GM11168 (cell line): ENCODE results near the gene MERTK.

Experiments
- in situ Hi-C: fragments of 300-500 bp; cut with MboI; formaldehyde crosslinking; loops from one replicate; pipeline ENCODE4 v1.12.0; 2022; ENCODE audit warnings: low sequenced_read_pairs; ENCODE audit not compliant: unreplicated experiment

The MERTK gene

GRCh38 chr2:112003576-112004252, 105.3 kb downstream of the MERTK start:
- in situ Hi-C loops: no loop called here

DNA sequence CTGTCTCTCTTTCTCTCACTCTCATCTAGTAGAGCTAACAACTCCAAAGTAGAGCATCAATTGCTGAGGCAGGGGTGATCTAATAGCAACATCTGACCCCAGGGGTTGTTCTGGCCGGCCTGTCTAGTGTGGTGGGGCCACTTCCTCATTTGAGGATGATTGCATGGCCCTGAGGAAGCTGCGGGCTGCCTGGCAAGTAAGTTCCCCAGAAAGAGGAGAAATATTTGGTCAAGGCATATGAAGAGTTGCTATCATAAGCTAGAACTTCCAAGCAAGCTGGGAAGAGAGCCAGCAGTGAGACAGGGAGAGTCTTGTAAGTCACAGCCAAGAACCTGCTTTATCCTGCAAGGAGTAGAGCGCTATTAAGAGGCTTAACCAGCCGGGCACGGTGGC, 105.8 kb downstream of the MERTK start:
- in situ Hi-C loops: no loop called here

DNA sequence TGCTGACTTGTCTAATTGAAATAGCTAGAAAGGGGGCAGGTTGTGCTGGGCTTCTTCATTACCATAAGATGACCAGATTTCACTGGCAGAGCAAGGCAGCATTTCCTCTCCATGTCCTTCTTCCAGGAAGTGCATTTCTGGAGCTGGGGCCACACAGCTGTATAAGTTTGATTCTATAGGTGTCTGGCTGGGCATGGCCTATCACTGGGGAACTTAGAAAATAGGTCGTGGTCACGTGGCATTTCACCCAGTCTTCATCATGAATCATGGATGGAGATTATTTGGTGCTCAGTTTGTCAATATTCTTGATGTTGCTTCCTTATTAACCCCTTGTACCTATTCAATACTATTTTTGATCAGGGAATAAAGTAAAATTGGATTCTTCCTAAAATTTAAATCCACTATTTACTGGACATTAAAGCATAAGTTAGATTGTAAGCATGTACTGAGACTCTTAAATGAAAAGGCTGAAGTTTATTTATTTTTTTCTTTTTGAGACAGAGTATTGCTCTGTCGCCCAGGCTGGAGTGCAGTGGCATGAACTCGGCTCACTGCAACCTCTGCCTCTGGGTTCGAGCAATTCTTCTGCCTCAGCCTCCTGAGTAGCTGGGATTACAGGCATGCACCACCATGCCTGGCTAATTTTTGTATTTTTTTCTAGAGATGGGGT, 107.1 kb downstream of the MERTK start:
- in situ Hi-C loops: no loop called here

DNA sequence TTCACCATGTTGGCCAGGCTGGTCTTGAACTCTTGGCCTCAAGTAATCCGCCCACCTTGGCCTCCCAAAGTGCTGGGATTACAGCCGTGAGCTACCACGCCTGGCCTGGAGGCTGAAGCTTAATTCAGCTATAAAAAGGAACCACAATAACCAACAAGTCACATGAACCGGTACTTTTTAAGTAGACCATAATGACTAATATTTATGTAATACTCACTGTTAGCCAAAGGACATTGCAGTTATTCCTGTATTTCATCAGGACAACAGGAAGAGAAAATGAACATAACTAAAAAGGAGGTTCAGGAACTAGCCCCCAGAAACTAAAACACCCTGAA, 107.6 kb downstream of the MERTK start:
- in situ Hi-C loops: no loop called here

GRCh38 chr2:112007493-112007892, 109.1 kb downstream of the MERTK start:
- in situ Hi-C loops: no loop called here

GRCh38 chr2:112008910-112009485, 110.6 kb downstream of the MERTK start:
- in situ Hi-C loops: no loop called here

GRCh38 chr2:112010751-112011150, 112.3 kb downstream of the MERTK start:
- in situ Hi-C loops: no loop called here

DNA sequence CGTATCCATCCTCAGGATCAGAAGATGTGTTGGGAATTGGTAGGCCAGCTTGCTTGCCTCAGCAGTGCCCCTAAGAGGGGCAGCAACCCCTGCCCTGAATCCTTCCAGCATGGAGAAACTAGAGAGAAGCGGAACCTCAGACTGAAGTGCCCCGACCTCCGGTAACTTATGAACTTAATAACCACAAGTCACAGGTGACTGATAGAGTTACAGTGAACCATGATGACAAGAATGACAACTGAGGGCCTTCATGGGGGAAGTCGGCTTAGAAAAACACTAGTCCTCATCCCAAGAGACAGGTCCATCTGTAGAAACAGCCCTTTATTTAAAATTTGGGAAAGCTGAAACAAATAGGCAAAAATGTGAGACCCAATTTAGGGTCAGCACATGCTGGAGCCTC, 114.1 kb downstream of the MERTK start:
- in situ Hi-C loops: no loop called here

DNA sequence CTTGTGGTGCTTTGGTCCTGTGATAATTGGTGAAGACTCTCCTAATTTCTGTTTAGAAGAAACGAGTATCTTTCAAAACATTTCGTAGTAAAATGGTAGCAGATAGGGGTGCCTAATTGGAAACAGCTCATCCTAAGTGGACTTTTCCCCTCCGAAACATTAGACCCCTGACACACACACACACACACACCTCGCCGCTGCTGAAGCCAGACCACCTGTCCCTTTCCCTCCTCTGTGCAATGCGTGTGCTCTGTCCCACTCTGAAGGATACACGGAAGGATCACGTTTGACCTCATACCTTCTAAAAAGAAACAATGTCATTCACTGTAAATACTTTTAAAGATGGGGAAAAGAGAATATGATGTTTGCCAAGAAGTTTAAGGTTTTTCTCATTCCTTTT, 120.4 kb downstream of the MERTK start:
- in situ Hi-C loops: no loop called here

- in situ Hi-C loops: no loop called here
Measured at GRCh38 chr2:112019569-112019982, 121.2 kb downstream of the MERTK start.

DNA sequence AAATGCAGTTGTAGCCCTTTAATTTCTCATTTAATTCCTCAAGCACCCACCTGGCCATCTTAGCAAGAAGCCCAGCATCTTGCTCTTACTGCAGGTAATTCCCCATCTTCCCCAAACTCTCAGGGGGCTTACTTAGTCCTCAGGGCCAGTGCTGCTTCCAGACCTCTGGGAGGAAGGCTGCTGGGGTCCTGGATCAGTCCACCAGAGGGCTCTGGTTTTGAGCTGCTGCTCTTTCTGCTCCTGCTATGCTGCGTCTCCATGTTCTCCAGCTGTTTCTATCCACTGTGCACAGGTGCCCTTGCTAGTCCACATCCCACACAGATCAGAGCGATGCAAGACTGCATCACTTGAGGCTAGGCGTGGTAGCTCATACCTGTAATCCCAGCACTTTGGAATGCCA, 122.2 kb downstream of the MERTK start:
- in situ Hi-C loops: no loop called here

DNA sequence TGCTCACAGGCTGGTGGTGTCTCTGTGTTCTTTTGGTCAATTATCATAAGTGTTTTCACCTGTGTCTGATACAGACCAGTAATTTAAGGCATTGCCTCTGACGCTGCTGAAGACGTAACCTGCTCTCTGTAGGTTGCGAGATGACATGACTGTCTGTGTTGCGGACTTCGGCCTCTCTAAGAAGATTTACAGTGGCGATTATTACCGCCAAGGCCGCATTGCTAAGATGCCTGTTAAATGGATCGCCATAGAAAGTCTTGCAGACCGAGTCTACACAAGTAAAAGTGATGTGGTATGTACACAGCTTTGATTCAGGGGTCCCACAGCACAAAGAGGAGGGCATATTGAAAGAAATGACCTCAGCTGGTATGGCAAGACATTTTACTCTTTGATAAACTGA, 122.9 kb downstream of the MERTK start:
- in situ Hi-C loops: no loop called here

- in situ Hi-C loops: no loop called here
Measured at GRCh38 chr2:112021781-112022231, 123.4 kb downstream of the MERTK start.

DNA sequence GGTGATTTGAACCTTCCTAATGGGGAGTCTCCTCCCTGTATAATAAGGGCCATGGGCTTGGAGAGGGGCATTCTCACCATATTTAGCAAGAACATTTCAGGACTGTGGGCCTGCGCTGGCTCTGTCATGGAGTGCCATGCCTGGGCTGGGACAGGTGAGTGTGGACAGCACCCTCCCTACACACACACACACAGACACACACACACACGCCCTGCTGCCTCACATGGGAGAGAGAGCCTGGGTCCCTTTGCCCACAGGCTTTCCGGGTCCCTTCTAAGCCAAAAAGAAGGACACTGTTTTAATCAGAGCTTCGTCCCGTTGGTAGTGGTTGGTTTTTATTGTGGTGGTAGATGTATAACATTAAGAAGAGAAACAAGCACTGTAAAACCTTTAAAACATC, 125.3 kb downstream of the MERTK start:
- in situ Hi-C loops: no loop called here

DNA sequence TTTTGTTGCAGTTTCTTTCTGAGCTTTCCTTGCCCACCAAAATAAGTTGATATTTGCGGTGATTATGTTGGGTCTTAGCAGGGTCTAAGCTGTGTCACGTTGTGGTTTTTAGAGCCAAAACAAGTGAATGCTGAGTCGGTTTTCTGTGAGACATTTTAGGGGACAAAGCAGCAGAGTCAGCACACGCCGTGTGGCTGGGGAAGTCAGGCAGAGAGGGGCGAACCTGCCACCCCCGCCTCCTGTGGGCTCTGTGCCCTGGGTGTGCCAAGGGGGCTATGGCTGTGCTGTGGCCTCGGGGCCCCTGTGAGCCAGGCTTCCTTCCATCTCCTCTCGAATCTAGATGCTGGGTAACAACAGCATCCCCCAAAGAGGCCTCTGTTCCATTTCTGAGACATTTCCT, 125.8 kb downstream of the MERTK start:
- in situ Hi-C loops: no loop called here

DNA sequence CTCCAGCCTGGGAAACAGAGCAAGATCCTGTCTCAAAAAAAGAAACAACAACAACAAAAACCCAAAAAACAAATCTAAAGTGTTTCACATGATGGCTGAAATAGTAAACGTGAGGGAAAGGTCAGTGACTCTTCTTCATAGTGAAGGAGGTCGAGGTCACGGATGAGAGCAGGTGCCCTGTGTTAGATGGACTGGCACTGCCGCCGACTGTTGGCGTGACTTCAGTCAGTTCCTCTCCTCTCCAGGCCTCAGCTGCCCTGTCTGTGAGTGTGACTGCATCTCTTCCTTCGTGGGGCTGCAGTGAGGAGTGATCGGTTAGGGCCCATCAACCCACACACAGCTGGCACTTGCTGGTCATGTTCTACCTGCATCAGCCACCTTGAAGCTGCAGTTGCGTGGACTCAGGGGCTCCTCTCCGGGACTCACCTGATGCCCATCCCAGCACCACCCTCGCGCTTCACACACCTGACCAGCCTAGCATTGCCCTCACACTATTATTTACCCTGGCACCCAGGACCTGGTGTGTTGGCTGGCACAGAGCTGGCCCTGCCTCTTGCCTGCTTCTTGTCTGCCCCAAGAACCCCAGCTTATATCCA, 126.6 kb downstream of the MERTK start:
- in situ Hi-C loops: no loop called here

DNA sequence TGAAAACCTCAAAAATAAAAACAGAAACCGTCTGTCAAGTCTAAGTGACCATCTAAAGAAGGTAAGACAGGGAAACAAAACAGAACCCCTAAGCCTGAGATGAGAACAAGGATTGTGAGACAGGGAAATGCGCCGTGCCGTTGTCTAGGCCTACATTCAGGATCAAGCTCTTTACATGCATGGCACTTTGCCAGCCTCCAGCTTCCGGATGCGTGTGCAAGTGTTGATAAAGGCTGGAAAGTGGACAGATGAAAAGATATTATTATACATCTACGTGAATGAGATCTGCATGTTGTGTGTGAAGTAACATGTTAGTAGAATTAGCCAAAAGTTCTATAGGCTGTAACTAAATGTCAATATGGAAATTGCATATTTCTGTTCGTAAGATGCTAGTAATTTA, 128.1 kb downstream of the MERTK start:
- in situ Hi-C loops: no loop called here

DNA sequence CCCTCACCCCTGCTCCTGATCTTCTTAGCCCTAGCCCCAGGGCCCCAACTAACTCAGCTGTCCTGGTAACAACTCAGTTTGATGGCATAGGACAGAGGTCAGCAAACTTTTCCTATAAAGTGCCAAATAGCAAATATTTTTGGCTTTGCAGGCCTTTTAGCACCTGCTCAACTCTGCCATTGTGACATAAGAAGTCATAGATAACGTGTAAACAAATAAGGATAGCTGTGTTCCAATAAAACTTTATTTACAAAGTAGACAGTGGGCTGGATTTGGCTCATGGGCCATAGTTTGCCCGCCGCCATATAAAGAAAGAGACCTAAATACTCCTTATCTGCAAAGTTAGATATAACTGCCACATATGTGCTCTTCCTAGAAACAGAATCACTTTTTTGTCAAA, 129.4 kb downstream of the MERTK start:
- in situ Hi-C loops: no loop called here

DNA sequence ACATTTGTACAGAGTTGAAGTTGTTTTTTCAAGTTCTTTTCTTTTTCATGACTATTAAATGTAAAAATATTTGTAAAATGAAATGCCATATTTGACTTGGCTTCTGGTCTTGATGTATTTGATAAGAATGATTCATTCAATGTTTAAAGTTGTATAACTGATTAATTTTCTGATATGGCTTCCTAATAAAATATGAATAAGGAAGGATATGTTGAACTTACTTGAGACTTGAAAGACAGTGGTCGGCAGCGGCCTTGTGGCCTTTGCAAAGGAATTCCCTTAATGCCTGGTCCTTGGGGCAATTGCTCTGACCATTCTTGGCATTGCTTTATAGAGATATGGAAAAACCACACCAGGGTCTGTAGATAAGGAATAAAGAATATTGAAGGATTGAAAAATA, 130.8 kb downstream of the MERTK start:
- in situ Hi-C loops: no loop called here

DNA sequence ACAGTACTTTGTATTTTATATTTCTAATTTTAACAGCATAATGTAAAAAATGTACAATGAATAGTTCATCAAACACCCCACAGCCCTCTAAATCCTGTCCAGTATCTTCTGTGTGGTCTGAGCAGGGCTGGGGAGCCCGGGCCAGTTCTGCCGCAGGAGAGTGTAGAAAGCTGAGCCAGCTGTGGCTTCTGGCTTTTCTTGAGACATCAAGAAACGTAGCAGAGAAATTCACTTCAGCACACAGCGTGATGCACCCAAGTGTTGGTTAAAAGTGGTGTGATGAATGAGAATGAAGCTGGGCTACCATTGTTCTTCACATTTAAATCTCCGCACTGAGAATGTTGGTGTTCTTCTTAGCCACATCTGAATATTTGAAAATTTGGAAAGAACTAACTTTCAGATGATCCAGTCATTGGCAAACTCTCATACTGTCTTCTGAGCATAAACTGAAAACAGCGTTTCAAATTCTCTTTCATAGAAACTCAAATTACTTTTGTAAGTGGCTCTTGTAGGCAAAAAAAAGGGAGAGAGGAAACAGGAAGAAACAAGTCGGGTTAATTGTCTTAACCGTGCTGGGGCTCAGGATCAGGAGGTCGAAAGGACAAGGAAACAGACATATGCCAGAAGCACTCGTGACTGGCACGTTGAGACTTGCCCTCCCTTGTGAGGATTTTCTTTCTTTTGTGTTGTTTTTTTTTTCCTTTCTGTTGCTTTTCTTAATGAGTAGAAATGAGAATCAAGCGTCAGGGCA, 133.2 kb downstream of the MERTK start:
- in situ Hi-C loops: no loop called here

- in situ Hi-C loops: no loop called here
Measured at GRCh38 chr2:112032224-112032586, 133.8 kb downstream of the MERTK start.
